Esophagus muscularis mucosa (tissue), 4 donors: ENCODE measurements around the gene ANKRD53. TPM values are rescaled to one million over a fixed set of nuclear protein-coding genes. Genes with fewer than 3 reads are reported as not detected.

Source experiments
- DNase-seq: peaks from one replicate; pipeline ENCODE4 v3.0.0-alpha.2; 2017; ENCODE audit errors: extremely low spot score
- H3K27ac ChIP-seq, 4 donors: fragments of 200-600 bp; sonication (generic); replicated peaks in 1 of 4; 1 replicate in 3 of 4; 2 replicates in 1 of 4; pipeline ENCODE4 v1.5.1; 2016 to 2019; ENCODE audit warnings: mild to moderate bottlenecking in 1 of 4
- H3K27me3 ChIP-seq, 4 donors: fragments of 200-600 bp; sonication (generic); one replicate each; pipeline versions ENCODE4 v1.5.1 to v1.6.0; 2016 to 2019
- H3K36me3 ChIP-seq, 4 donors: fragments of 200-600 bp; sonication (generic); one replicate each; pipeline ENCODE4 v1.5.1; 2016 to 2019
- H3K4me1 ChIP-seq, 4 donors: fragments of 200-600 bp; sonication (generic); one replicate each; pipeline ENCODE4 v1.5.1; 2016 to 2019
- H3K4me3 ChIP-seq, 4 donors: fragments of 200-600 bp; sonication (generic); 1 replicate in 2 of 4; 2 replicates in 2 of 4; pipeline ENCODE4 v1.5.1; 2016 to 2019; ENCODE audit warnings: mild to moderate bottlenecking in 4 of 4, moderate library complexity in 1 of 4
- H3K9me3 ChIP-seq, 4 donors: fragments of 200-600 bp; sonication (generic); 1 replicate in 3 of 4; 2 replicates in 1 of 4; pipeline ENCODE4 v1.5.1; 2016 to 2019
- CTCF ChIP-seq, 3 experiments: fragments of 200-600 bp in 2 of 3; fragments of 450-650 bp in 1 of 3; sonication (generic) in 2 of 3; IDR thresholded peaks; one replicate each; pipeline ENCODE4 v1.5.1; 2017 to 2019; ENCODE audit warnings: antibody characterized with exemption in 3 of 3, mild to moderate bottlenecking in 2 of 3, moderate library complexity in 1 of 3
- EP300 ChIP-seq: sonication (generic); formaldehyde crosslinking; IDR thresholded peaks from one replicate; pipeline ENCODE4 v1.6.1; 2017; ENCODE audit warnings: antibody characterized with exemption
- POLR2A ChIP-seq: fragments of 450-650 bp; IDR thresholded peaks from one replicate; pipeline ENCODE4 v1.6.1; 2017; ENCODE audit warnings: antibody characterized with exemption, moderate library complexity, mild to moderate bottlenecking, low read depth
- POLR2AphosphoS5 ChIP-seq, 2 donors: sonication (generic); formaldehyde crosslinking; IDR thresholded peaks; one replicate each; pipeline ENCODE4 v1.6.1; 2017; ENCODE audit warnings: antibody characterized with exemption in 2 of 2
- WGBS: methylation state at CpG from one replicate; pipeline ENCODE4 v1.1.5; 2018; 5-methylcytosine and 5-hydroxymethylcytosine counted together
- intact Hi-C: fragments of 100-400 bp; cut with DNase I; formaldehyde crosslinking; loops from one replicate; pipeline ENCODE4 v1.15.1; 2023
- total RNA-seq, 4 donors: library from RNA; depleted of rRNA; stranded (reverse); fragments of >200 nt; gene quantifications; one replicate each; pipeline versions ENCODE4 v1.1.0 to v1.2.1, GENCODE V29; 2016

ANKRD53 gene
- total RNA-seq, 4 donors from 2014 or later = under 0.01 to 3.2 (median 0.82) TPM

GRCh38 chr2:70944111-70944690, 34.2 kb upstream of the ANKRD53 start:
- Histone ChIP-seq H3K4me1 (peaks cover 8 to 24% (median 13%) of the 10 kb centered on the region in 4 donors), H3K9me3 (no peaks in the 10 kb centered on the region), H3K27me3 (peaks cover 0 to 39% (median 0%) of the 10 kb centered on the region in 4 donors), H3K27ac (no peak overlapping the region), H3K36me3 (no peaks in the 10 kb centered on the region), H3K4me3 (no peak overlapping the region)
- TF ChIP-seq POLR2AphosphoS5 (IDR thresholded peaks at IDR 0.05) (no peak), POLR2A (no peak), CTCF (IDR thresholded peaks at IDR 0.05) (no peak), EP300 (no peak)
- no peak for DNase-seq
- 89% methylated on average over 4 of the region's 4 CpGs for WGBS
- intact Hi-C loops = loop anchor here (10.0 kb wide), 1 partner anchor 639 kb away; the partner anchor contains the start of gene FAM136A

GRCh38 chr2:70946832-70947442, 31.5 kb upstream of the ANKRD53 start:
- Histone ChIP-seq H3K4me3 (no peak overlapping the region), H3K27ac (no peak overlapping the region), H3K4me1 (peaks cover 8 to 24% (median 13%) of the 10 kb centered on the region in 4 donors), H3K9me3 (no peaks in the 10 kb centered on the region), H3K36me3 (no peaks in the 10 kb centered on the region), H3K27me3 (peaks cover 0 to 29% (median 0%) of the 10 kb centered on the region in 4 donors)
- intact Hi-C loops = loop anchor here (10.0 kb wide), 1 partner anchor 642 kb away; the partner anchor contains the start of gene FAM136A
- WGBS = 24% methylated on average over 8 of the region's 8 CpGs
- TF ChIP-seq CTCF (IDR thresholded peaks at IDR 0.05) (peak; percentile 66 to 82 (median 77)), EP300 (no peak), POLR2AphosphoS5 (IDR thresholded peaks at IDR 0.05) (no peak), POLR2A (no peak)
- peak; percentile 90 for DNase-seq

GRCh38 chr2:70947556-70948184, 30.8 kb upstream of the ANKRD53 start:
- no peak overlapping the region for H3K27ac ChIP-seq
- WGBS = 64% methylated on average over 4 of the region's 11 CpGs
- TF ChIP-seq POLR2AphosphoS5 (IDR thresholded peaks at IDR 0.05) (no peak), CTCF (IDR thresholded peaks at IDR 0.05) (no peak), POLR2A (no peak), EP300 (no peak)
- peaks cover 8 to 24% (median 13%) of the 10 kb centered on the region in 4 donors for H3K4me1 ChIP-seq
- H3K27me3 ChIP-seq = peaks cover 0 to 29% (median 0%) of the 10 kb centered on the region in 4 donors
- H3K4me3 ChIP-seq = peak overlapping the region; percentile 39 to 54 (median 44)
- no peaks in the 10 kb centered on the region for H3K9me3 ChIP-seq
- intact Hi-C loops = loop anchor here (1.0 to 10.0 kb wide), 2 partner anchors 76 to 643 kb away; partner anchors contain the start of gene FAM136A
- DNase-seq = peak; percentile 64
- H3K36me3 ChIP-seq = no peaks in the 10 kb centered on the region

- Histone ChIP-seq H3K4me1 (peaks cover 8 to 24% (median 13%) of the 10 kb centered on the region in 4 donors), H3K27ac (no peak overlapping the region), H3K9me3 (no peaks in the 10 kb centered on the region), H3K36me3 (no peaks in the 10 kb centered on the region), H3K4me3 (peak overlapping the region; percentile 39 to 54 (median 44)), H3K27me3 (peaks cover 0 to 29% (median 0%) of the 10 kb centered on the region in 4 donors)
- TF ChIP-seq CTCF (IDR thresholded peaks at IDR 0.05) (peak; percentile 69 to 85 (median 77)), POLR2A (no peak), POLR2AphosphoS5 (IDR thresholded peaks at IDR 0.05) (peak in 1 of 2 donors; percentile 27), EP300 (no peak)
- intact Hi-C loops = loop anchor here (1.0 to 10.0 kb wide), 2 partner anchors 77 to 644 kb away; partner anchors contain the start of gene FAM136A
- DNase-seq = peak; percentile 93
- WGBS = 8% methylated on average over 26 of the region's 27 CpGs
These were observed 30.0 kb upstream of the ANKRD53 start for GRCh38 chr2:70948337-70949003.
